Sigmoid colon (tissue), 7 donors: ENCODE measurements around the gene EXOSC2. TPM values are rescaled to one million over a fixed set of nuclear protein-coding genes. Genes with fewer than 3 reads are reported as not detected.

Experiments
- DNase-seq: peaks from one replicate; pipeline ENCODE4 v3.0.0-alpha.2; 2019
- H3K27ac ChIP-seq, 4 donors: fragments of 200-600 bp; sonication (generic); one replicate each; pipeline ENCODE4 v1.5.1; 2016 to 2019; ENCODE audit warnings: mild to moderate bottlenecking in 1 of 4
- H3K27me3 ChIP-seq, 3 donors: fragments of 200-600 bp; sonication (generic); one replicate each; pipeline ENCODE4 v1.5.1; 2019; ENCODE audit warnings: mild to moderate bottlenecking in 1 of 3
- H3K36me3 ChIP-seq, 4 donors: fragments of 200-600 bp; sonication (generic); one replicate each; pipeline ENCODE4 v1.5.1; 2016 to 2019
- H3K4me1 ChIP-seq, 4 donors: fragments of 200-600 bp; sonication (generic); one replicate each; pipeline ENCODE4 v1.5.1; 2017 to 2019
- H3K4me3 ChIP-seq, 4 donors: fragments of 200-600 bp; sonication (generic); one replicate each; pipeline ENCODE4 v1.5.1; 2017 to 2019; ENCODE audit warnings: mild to moderate bottlenecking in 2 of 4, moderate library complexity in 1 of 4
- H3K9me3 ChIP-seq, 4 donors: fragments of 200-600 bp in 3 of 4; sonication (generic) in 3 of 4; one replicate each; pipeline versions ENCODE4 v1.5.1 to v1.6.1; 2013 to 2019
- EP300 ChIP-seq, 4 donors: sonication (generic); formaldehyde crosslinking; IDR thresholded peaks; one replicate each; pipeline ENCODE4 v1.6.1; 2017; ENCODE audit warnings: antibody characterized with exemption in 4 of 4
- POLR2A ChIP-seq, 2 donors: fragments of 450-650 bp; IDR thresholded peaks; one replicate each; pipeline ENCODE4 v1.6.1; 2016; ENCODE audit warnings: antibody characterized with exemption in 2 of 2, mild to moderate bottlenecking in 2 of 2, moderate library complexity in 2 of 2
- POLR2AphosphoS5 ChIP-seq, 4 donors: sonication (generic); formaldehyde crosslinking; IDR thresholded peaks; one replicate each; pipeline ENCODE4 v1.6.1; 2017; ENCODE audit warnings: antibody characterized with exemption in 4 of 4
- WGBS, 2 donors: extraction: QIAGEN DNeasy Blood & Tissue Kit; methylation state at CpG; one replicate each; pipeline ENCODE4 v1.1.7; 2013; 5-methylcytosine and 5-hydroxymethylcytosine counted together
- intact Hi-C: fragments of 100-400 bp; cut with DNase I; formaldehyde crosslinking; loops from one replicate; pipeline ENCODE4 v1.15.1; 2023
- polyA plus RNA-seq, 3 donors: library from polyadenylated mRNA; stranded (reverse); fragments of 200-250 nt; gene quantifications; one replicate each; pipeline ENCODE4 v1.2.3, GENCODE V29; 2013
- total RNA-seq, 4 donors: library from RNA; depleted of rRNA; stranded (reverse); fragments of >200 nt; gene quantifications; one replicate each; pipeline ENCODE4 v1.1.0, GENCODE V29; 2016
- TF ChIP-seq, protein P1 (sequence below), 4 experiments: fragments of 450-650 bp in 3 of 4; fragments of 200-600 bp in 1 of 4; IDR thresholded peaks; one replicate each; pipeline ENCODE4 v1.5.1; 2016 to 2019; ENCODE audit warnings: antibody characterized with exemption in 4 of 4, mild to moderate bottlenecking in 3 of 4, moderate library complexity in 2 of 4
- donor health status: healthy with polysubstance abuse.
- donor health status: Bipolar disorder and iron deficiency.
- donor health status: healthy.

The EXOSC2 gene
- total and polyA plus RNA-seq, 7 donors = 6.6 to 24.1 (median 12.5) TPM

DNA sequence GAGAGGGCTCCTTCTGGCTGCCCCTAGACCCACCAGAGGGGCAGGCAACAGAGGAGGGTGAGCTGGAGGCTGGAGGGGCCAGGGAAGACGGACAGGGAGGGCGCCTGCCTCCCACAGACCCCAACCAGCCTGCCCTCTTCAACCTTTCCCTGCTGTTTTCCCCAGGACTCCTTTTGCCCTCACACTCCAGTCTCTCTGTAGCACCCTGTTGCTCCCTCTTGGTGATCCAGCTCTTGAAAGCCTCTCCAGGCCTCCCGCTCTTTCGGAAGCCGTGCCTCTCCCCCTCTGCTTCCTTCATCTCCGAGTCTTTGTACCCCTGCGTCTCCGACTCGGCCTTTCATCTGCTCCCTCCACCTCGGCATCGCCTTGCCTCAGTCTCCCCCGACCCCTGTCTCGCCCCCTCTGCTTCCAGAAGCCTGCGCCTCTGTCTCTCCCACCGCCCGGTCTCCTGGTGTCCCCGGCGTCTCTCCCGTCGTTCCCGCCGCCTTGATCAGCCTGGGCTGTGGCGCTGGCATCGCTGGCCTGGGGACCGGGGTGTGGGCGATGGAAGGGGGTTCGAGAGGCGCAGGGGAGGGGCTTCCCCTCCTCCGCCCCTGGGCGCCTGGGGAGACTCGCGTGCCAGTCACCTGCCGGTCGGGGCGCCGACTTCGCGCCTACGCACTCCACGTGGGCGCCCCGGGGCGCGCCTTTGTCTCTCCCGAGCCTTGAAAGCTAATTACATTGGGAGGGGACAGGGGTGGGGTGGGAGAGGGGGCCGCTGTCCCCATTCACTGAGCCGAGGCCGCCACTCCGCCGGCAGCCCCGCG is 34.5 kb upstream of the EXOSC2 start:
- H3K4me3 ChIP-seq = no peak overlapping the region
- TF ChIP-seq POLR2A (IDR thresholded peaks at IDR 0.05) = no peak
- no peak for TF ChIP-seq EP300 (IDR thresholded peaks at IDR 0.05)
- TF ChIP-seq, protein P1, sequence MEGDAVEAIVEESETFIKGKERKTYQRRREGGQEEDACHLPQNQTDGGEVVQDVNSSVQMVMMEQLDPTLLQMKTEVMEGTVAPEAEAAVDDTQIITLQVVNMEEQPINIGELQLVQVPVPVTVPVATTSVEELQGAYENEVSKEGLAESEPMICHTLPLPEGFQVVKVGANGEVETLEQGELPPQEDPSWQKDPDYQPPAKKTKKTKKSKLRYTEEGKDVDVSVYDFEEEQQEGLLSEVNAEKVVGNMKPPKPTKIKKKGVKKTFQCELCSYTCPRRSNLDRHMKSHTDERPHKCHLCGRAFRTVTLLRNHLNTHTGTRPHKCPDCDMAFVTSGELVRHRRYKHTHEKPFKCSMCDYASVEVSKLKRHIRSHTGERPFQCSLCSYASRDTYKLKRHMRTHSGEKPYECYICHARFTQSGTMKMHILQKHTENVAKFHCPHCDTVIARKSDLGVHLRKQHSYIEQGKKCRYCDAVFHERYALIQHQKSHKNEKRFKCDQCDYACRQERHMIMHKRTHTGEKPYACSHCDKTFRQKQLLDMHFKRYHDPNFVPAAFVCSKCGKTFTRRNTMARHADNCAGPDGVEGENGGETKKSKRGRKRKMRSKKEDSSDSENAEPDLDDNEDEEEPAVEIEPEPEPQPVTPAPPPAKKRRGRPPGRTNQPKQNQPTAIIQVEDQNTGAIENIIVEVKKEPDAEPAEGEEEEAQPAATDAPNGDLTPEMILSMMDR (IDR thresholded peaks at IDR 0.05) = no peak
- no peak for TF ChIP-seq POLR2AphosphoS5 (IDR thresholded peaks at IDR 0.05)

DNA sequence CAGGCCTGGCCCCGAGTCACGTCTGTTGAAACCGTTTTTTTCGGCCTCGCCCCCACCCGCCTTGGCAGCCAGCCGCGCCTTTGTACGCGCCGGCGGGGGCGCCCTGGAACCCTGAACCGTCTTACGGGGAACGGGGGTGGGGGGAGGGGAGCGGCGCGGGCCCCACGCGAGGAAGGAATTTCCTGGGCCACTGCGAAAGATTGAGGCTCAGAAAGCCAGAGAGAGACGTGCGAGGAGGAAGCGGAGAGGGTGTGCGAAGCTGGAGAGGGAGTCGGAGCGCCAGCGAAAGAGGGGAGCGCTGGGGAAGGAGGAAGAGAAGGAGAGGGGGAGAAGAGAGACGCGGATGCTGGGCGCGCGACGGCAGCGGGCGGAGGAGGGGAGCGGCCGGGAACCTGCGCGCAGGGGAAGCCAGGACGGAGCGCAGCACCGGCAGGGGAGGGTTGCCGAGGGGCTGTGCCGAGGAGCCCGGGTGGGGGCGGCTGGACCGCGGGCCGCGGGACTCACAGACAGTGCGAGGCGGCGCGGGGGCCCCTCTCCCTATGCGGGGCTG is 33.8 kb upstream of the EXOSC2 start:
- Histone ChIP-seq H3K36me3 (no peaks in the 10 kb centered on the region), H3K4me1 (peaks cover 0 to 57% (median 54%) of the 10 kb centered on the region in 4 donors), H3K9me3 (no peaks in the 10 kb centered on the region), H3K27me3 (peaks cover 69 to 95% (median 78%) of the 10 kb centered on the region in 3 donors), H3K27ac (no peak overlapping the region), H3K4me3 (peak overlapping the region in 3 of 4 donors; percentile 21 to 46 (median 42))
- intact Hi-C loops = no loop called here
- DNase-seq = no peak
- 3 to 4% methylated on average over 58 of the region's 58 CpGs for WGBS, 2 donors
- TF ChIP-seq EP300 (IDR thresholded peaks at IDR 0.05) (no peak), POLR2AphosphoS5 (IDR thresholded peaks at IDR 0.05) (no peak), POLR2A (IDR thresholded peaks at IDR 0.05) (no peak)
- TF ChIP-seq, protein P1 (IDR thresholded peaks at IDR 0.05) = no peak

More for the DNA sequence above, 34.5 kb upstream of the EXOSC2 start:
- Histone ChIP-seq H3K27me3 (peaks cover 62 to 95% (median 71%) of the 10 kb centered on the region in 3 donors), H3K27ac (no peak overlapping the region), H3K36me3 (no peaks in the 10 kb centered on the region), H3K9me3 (no peaks in the 10 kb centered on the region), H3K4me1 (peaks cover 0 to 50% (median 47%) of the 10 kb centered on the region in 4 donors)
- DNase-seq = no peak
- 18 to 36% methylated on average over 52 of the region's 52 CpGs for WGBS, 2 donors
- intact Hi-C loops = no loop called here

DNA sequence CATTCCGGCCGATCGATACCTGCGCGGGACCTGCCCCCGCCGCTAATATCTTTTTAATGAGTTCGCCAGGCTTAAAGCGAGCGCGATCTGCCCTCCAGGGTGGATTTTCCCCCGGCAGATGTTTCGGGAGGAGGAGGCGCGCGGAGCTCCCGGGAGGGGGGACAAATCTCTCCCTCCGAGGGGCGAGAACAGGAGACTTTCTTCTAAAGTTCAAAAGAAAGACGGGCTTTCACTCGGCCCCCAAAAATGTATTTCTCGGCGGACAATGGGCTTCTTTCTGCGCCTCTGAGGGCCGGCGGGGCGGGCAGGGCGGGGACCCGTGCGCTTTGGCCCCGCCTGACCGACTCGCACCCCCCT is 33.3 kb upstream of the EXOSC2 start:
- Histone ChIP-seq H3K4me3 (peak overlapping the region in 3 of 4 donors; percentile 21 to 46 (median 42)), H3K27ac (no peak overlapping the region), H3K27me3 (peaks cover 74 to 99% (median 83%) of the 10 kb centered on the region in 3 donors), H3K9me3 (no peaks in the 10 kb centered on the region), H3K4me1 (peaks cover 0 to 62% (median 59%) of the 10 kb centered on the region in 4 donors), H3K36me3 (no peaks in the 10 kb centered on the region)
- intact Hi-C loops = no loop called here
- 3% methylated on average over 33 of the region's 33 CpGs for WGBS, 2 donors
- TF ChIP-seq, protein P1 (IDR thresholded peaks at IDR 0.05) = no peak
- no peak for TF ChIP-seq POLR2AphosphoS5 (IDR thresholded peaks at IDR 0.05)
- TF ChIP-seq EP300 (IDR thresholded peaks at IDR 0.05) = no peak
- no peak for TF ChIP-seq POLR2A (IDR thresholded peaks at IDR 0.05)
- DNase-seq = no peak

DNA sequence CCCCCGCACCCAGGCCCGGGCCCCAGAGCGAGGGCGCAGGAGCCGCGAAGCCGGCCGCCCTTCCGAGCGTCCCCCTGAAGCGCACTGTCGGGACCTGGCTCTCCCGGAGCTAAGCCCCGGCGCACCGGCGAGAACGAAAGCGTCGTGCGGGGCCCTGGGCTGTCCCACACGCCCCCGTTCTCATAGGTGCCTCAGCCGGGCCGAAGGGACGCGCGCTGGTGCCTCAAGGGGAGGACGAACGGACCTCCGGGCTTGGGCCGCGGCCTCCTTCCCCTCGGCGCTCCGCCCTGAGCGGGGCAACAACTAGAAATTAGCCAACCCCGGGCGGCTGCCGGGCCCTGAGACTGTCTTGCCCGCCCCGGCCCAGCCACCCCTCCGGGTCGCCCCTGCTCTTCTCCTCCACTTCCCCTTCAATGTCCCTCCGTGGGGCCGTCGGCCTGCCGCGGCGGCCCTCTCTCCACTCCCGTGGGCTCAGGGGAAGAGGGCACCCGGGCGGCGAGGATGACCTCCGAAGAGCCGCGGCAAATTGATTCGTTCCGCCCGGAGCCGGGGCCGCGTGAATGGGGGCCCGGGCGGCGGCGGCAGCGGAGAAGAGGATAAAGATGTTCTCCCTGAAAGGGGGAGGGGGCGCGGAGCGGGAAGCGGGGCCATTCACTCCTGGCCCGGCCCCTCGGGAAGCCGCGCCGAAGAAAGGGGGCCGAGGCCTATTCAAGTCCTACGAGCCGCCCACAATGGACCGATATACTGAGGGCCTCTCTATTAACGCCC is 32.7 kb upstream of the EXOSC2 start:
- Histone ChIP-seq H3K4me1 (peaks cover 0 to 68% (median 65%) of the 10 kb centered on the region in 4 donors), H3K27me3 (peaks cover 80 to 100% (median 89%) of the 10 kb centered on the region in 3 donors), H3K27ac (no peak overlapping the region), H3K36me3 (no peaks in the 10 kb centered on the region), H3K4me3 (peak overlapping the region; percentile 19 to 46 (median 32)), H3K9me3 (no peaks in the 10 kb centered on the region)
- 2 to 5% methylated on average over 82 of the region's 82 CpGs for WGBS, 2 donors
- TF ChIP-seq POLR2A (IDR thresholded peaks at IDR 0.05) = no peak
- no peak for TF ChIP-seq EP300 (IDR thresholded peaks at IDR 0.05)
- no peak for TF ChIP-seq POLR2AphosphoS5 (IDR thresholded peaks at IDR 0.05)
- TF ChIP-seq, protein P1 (IDR thresholded peaks at IDR 0.05) = no peak
- intact Hi-C loops = no loop called here
- no peak for DNase-seq
